NCI-H82 (cell line): ENCODE results near the gene ALKAL2.
A peak's percentile ranks its signal among the peaks of the same experiment; 100 is the strongest.

ENCODE experiments used
- DNase-seq: peaks from one replicate; lab custom pipeline; 2025; lab: John Stamatoyannopoulos, UW

Gene ALKAL2

DNA sequence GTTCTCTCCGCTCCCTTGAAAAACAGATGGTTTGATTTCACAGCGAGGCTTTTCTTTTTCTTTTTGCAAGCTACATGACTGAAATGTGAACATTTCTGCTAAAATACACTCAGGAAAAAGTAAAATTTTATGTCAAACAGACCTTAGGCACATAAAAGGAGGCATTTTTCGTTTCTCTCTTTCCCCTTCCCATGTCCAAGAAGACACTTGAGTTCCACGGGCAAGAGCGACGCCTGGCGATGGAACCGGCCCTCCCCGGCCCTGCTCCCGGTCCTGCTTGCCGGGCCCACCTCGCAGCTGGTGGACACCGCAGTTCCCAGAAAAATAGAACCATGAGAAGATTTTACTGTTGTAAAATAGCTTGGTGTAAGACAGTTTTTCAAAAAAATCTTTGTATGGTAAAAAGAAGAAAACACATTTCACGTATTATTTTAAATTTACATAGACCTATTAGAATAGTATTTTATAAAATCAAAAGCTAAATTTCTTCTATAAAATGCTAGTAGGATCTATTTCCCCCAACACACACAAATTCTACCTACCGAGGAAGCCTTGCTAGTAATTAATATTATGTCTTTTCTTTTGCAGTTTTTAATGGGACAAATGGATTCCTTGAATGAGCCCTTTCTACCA lies 2.3 kb upstream of the ALKAL2 start:
- peak; percentile 61 for DNase-seq

- DNase-seq, result no peak
Observed at GRCh38 chr2:289362-290089, 1.6 kb upstream of the ALKAL2 start.

- no peak for DNase-seq
Observed at GRCh38 chr2:288758-289361, 969 bp upstream of the ALKAL2 start.

DNA sequence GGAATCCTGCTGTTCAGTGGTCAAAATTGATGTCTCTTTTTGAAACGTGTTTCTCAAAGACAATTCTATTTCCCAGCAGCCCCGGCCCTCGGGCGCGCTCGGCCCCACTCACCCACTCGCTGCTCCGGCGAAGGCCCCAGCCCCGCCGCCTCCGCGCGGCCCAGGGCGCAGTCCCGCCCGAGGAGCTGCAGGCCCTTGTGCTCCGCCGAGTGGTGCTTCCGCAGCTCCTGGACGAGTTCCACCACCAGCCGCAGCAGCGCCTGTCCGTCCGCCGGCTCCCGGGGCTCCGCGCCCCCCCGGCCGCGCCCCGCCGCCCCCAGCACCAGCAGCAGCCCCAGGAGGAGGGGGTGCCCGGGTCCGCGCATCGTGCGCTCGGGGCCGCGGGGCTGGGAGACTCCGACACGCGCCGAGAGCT lies 413 bp downstream of the ALKAL2 start:
- DNase-seq, result no peak

GRCh38 chr2:286774-287392 lies 1.0 kb downstream of the ALKAL2 start:
- no peak for DNase-seq

DNA sequence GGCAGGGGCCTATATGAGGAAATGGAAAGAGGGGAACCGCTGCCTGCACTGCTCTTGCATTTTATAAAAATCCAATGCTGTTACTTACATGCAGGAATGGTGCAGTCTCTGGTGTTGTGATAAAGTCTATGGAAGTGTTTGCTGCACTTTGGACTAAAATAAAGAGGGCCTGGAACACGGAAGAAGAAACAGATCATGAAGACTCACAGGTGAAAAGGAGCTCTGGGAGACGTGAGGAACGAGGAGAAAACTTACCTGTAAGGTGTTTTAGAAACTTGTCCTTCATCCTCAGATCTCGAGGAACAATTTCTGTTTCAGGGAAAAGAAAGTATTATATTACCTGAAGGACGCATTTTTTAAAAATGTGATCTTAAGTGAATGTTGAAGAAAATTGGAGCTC lies 1.9 kb downstream of the ALKAL2 start:
- no peak for DNase-seq

GRCh38 chr2:285531-285930 lies 2.4 kb downstream of the ALKAL2 start:
- no peak for DNase-seq

GRCh38 chr2:284896-285492 lies 2.9 kb downstream of the ALKAL2 start:
- no peak for DNase-seq

DNA sequence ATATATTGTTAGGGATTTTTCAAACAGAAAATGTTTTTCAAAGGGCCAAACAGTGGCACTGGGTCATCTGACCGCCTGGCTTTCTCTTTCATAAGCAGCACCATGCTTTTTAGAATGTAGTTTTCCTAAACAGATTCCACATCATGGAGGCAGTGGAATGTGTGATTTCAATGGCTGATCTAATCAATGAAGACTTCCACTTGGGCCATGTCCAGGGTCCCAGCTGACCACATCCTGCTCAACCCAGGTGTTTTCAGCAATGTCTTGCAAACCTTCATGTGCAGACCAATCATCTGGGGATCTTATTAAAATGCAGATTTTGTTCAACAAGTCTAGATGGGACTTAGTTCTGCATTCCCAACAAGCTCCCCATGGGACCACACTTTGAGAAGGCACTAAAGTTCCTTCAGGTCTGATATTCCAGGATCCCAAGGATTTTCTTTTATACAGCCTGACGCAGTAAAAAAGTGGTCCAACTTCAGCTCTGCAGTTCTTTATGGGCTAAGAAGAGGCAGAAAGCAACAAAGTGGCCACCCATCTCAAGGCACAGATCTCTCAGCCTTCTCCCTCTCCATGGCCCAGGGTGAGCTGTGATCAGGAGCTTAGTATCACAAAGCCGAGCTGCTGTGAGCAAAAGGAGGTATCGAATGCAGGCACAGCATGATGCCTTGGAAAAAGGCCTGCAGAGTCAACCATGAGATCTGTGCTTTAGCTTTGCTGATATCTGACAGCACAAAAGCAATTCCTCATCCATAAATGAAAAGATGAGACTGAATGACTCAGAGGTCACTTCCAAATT lies 3.7 kb downstream of the ALKAL2 start:
- DNase-seq, result no peak

- DNase-seq, result no peak
Observed at GRCh38 chr2:282371-283263, 5.3 kb downstream of the ALKAL2 start.

DNA sequence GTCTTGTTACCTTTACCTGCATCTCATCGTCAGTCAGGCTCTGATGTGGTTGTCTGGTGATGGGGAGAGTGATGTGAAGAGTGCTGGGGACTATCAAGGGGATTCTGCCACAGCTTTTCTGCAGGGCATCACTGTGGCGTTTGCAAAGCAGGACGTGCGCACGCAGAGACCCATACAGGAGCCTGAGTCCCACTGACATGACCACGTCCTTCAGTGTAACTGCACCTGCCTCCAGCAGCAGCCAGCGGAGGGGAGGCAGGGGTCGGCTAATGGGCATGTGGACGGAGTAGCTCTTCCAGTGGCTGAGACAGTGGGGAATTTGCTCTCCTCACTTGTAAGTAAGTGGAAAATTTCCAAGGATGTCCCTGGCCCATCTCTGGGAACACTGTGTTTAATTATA lies 6.5 kb downstream of the ALKAL2 start:
- DNase-seq, result no peak

DNA sequence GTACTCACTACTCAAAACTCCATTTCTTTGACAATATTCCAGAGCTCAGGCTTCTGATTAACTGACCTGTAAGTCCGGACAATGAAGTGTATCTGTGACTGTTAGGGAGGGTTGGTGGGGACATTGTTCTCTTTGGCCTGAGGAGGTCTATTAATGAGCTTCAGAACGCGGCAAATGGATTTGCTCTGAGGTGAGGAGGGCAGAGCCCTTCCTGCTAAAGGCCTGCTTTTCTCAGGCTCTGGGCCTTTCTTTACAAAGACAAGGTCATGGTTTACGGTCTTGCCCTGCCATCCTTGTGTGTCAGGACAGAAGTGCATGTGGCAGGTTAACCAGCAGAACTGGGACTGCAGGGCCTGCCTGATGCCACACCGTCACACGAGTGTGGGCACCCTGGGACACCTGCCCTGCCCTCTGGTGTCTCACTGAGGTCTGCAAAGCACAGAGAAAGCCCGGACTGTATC lies 7.2 kb downstream of the ALKAL2 start:
- DNase-seq, result no peak

- no peak for DNase-seq
Observed at GRCh38 chr2:279956-280649, 7.8 kb downstream of the ALKAL2 start.

- DNase-seq, result no peak
Observed at GRCh38 chr2:279366-279765, 8.5 kb downstream of the ALKAL2 start.

GRCh38 chr2:278927-279320 lies 9.0 kb downstream of the ALKAL2 start:
- no peak for DNase-seq

GRCh38 chr2:278312-278926 lies 9.5 kb downstream of the ALKAL2 start:
- DNase-seq, result no peak

DNA sequence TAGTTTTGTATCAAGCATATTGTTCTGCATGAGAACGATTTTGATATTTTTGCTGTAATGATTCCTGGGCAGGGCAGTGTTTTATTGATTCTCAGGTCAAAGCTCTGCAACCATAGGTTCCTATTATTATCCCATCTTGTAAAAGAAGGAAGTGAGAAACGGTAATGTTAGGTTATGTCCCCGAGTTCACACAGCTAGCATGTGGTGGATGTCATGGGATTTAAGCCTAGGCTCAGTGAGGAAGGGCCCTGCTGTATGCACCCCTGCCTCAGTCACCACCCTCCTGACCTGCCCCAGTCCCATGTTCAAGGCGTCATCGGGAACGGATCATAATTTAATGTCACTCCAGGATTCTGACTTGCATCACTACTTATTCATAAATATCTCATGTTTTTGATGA lies 12.4 kb downstream of the ALKAL2 start:
- DNase-seq, result no peak

- no peak for DNase-seq
Observed at GRCh38 chr2:274503-274902, 13.4 kb downstream of the ALKAL2 start.

DNA sequence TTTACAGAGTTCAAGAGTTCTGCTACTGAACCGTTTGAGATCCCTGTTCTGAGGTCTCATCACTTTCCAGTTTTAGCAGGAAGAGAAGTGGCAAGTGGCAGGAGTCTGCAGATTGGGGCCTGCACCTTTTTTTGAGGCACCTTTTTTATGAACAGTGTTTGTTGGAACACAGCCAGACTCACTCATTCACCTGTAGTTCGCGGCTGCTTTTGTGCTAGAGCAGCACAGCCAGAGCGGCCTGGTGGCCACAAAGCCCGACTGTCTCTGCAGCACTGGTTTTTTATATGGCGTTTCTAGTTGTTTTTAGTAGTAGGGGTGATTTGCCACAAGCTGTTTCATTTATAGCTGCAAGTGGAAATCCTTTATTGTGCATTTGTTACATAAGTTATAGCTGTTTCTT lies 14.6 kb downstream of the ALKAL2 start:
- DNase-seq, result no peak

GRCh38 chr2:271917-272316 lies 16.0 kb downstream of the ALKAL2 start:
- DNase-seq, result no peak
